HepG2 (cell line): ENCODE data around the gene ZNF764. TPM values are rescaled to one million over a fixed set of nuclear protein-coding genes. Genes with fewer than 3 reads are reported as not detected.

Source experiments
- ATAC-seq: fragments of 200-7000 bp; cut with Tn5 transposase; 3 replicates; pipeline ENCODE4 v1.9.1; 2020; ENCODE audit warnings: mild to moderate bottlenecking, moderate library complexity
- BruUV-seq: library from RNA; stranded (reverse); fragments of 400-500 nt; replicated peaks from 2 replicates; lab custom pipeline; 2021; lab: Mats Ljungman, UMichigan
- CTCF ChIA-PET: fragments of 300-600 bp; formaldehyde crosslinking; extraction: SDS; loops from one replicate; lab custom pipeline; 2021; ENCODE audit warnings: low total read pairs, inconsistent platforms, low intra/inter-chr PET ratio; lab: Yijun Ruan, JAX
- POLR2A ChIA-PET: fragments of 350-600 bp; sonication (Branson Sonifier 250); formaldehyde crosslinking; loops from one replicate; lab custom pipeline; 2020; ENCODE audit warnings: antibody characterized with exemption, inconsistent platforms; lab: Yijun Ruan, JAX
- DNase-seq: peaks from one replicate; pipeline ENCODE4 v3.0.0-alpha.2; 2015; ENCODE audit warnings: low spot score
- FAIRE-seq: peaks from 3 replicates; lab custom pipeline; 2011; peaks lifted over from hg19 to GRCh38; lab: Jason Lieb, UNC
- H2AFZ ChIP-seq: one replicate; pipeline ENCODE4 v1.6.1; 2011; ENCODE audit warnings: low read length, inconsistent platforms
- H3K27ac ChIP-seq: fragments of 300-600 bp; 3 replicates; pipeline ENCODE4 v1.8.0; 2011; ENCODE audit warnings: mixed run types, mild to moderate bottlenecking, mixed read lengths, low read length, inconsistent platforms; ENCODE audit not compliant: insufficient read depth; ENCODE audit errors: extremely low read length
- H3K27me3 ChIP-seq, 2 experiments: fragments of 200-600 bp in 1 of 2; 2 replicates in 1 of 2; 3 replicates in 1 of 2; pipeline versions ENCODE4 v1.6.0 to v1.8.0; 2011; ENCODE audit warnings: low read length in 2 of 2, mild to moderate bottlenecking in 2 of 2, moderate library complexity in 2 of 2, inconsistent platforms in 1 of 2; ENCODE audit not compliant: insufficient read depth in 2 of 2, control insufficient read depth in 1 of 2
- H3K36me3 ChIP-seq, 2 experiments: fragments of 200-600 bp in 1 of 2; replicated peaks in 1 of 2; 2 replicates in 1 of 2; 3 replicates in 1 of 2; pipeline versions ENCODE4 v1.5.1 to v1.8.0; 2011; ENCODE audit warnings: low read length in 2 of 2, inconsistent platforms in 1 of 2; ENCODE audit not compliant: insufficient read depth in 2 of 2, control insufficient read depth in 1 of 2
- H3K4me1 ChIP-seq: 2 replicates; pipeline ENCODE4 v1.5.1; 2012; ENCODE audit warnings: low read length, inconsistent platforms; ENCODE audit not compliant: insufficient read depth
- H3K4me2 ChIP-seq: 2 replicates; pipeline ENCODE4 v1.6.0; 2011; ENCODE audit warnings: low read depth, low read length, inconsistent platforms
- H3K4me3 ChIP-seq, 3 experiments: fragments of 200-600 bp in 1 of 3; sonication (generic), shearing (Covaris generic) in 1 of 3; replicated peaks in 1 of 3; 2 replicates each; pipeline ENCODE4 v1.5.1; 2011 to 2016; ENCODE audit warnings: low read length in 3 of 3, inconsistent platforms in 2 of 3, low read depth in 2 of 3, mild to moderate bottlenecking in 2 of 3, control low read depth in 1 of 3, mixed read lengths in 1 of 3; ENCODE audit not compliant: insufficient read depth in 1 of 3
- H3K79me2 ChIP-seq: one replicate; pipeline ENCODE4 v1.6.1; 2011; ENCODE audit warnings: low read length, inconsistent platforms; ENCODE audit not compliant: insufficient read depth
- H3K9ac ChIP-seq: 2 replicates; pipeline ENCODE4 v1.6.0; 2011; ENCODE audit warnings: mild to moderate bottlenecking, low read depth, low read length, inconsistent platforms; ENCODE audit not compliant: insufficient read depth
- H3K9me3 ChIP-seq: 2 replicates; pipeline ENCODE4 v1.5.1; 2012; ENCODE audit warnings: mild to moderate bottlenecking, low read length
- H4K20me1 ChIP-seq: 2 replicates; pipeline ENCODE4 v1.6.0; 2011; ENCODE audit warnings: inconsistent platforms, mild to moderate bottlenecking, low read length, moderate library complexity; ENCODE audit not compliant: insufficient read depth
- ATF7-NPFF ChIP-seq: sonication (generic); formaldehyde crosslinking; IDR thresholded peaks from 2 replicates; pipeline ENCODE4 v1.8.1; 2023; ENCODE audit warnings: mild to moderate bottlenecking, low read depth, missing genetic modification reagents, moderate library complexity
- KIAA2018 ChIP-seq: sonication (generic); formaldehyde crosslinking; IDR thresholded peaks from 2 replicates; pipeline ENCODE4 v1.5.0; 2020; ENCODE audit warnings: mild to moderate bottlenecking, missing genetic modification reagents, borderline replicate concordance
- MAZ ChIP-seq, 2 experiments: sonication (generic) in 1 of 2; formaldehyde crosslinking in 1 of 2; IDR thresholded peaks; 2 replicates each; pipeline versions ENCODE4 v1.5.0 to v1.6.1; 2012 to 2020; ENCODE audit warnings: low read depth in 2 of 2, mild to moderate bottlenecking in 2 of 2, borderline replicate concordance in 1 of 2, improper control_type of control experiment in 1 of 2, low read length in 1 of 2, missing genetic modification reagents in 1 of 2, moderate library complexity in 1 of 2
- MED1 ChIP-seq: sonication (generic); formaldehyde crosslinking; IDR thresholded peaks from 2 replicates; pipeline ENCODE4 v1.4.0; 2020; ENCODE audit warnings: missing genetic modification reagents
- MEIS1 ChIP-seq: sonication (generic); formaldehyde crosslinking; IDR thresholded peaks from 2 replicates; pipeline ENCODE4 v1.9.0; 2021; ENCODE audit warnings: mild to moderate bottlenecking, missing genetic modification reagents, moderate library complexity, borderline replicate concordance
- PHF20 ChIP-seq: sonication (generic); formaldehyde crosslinking; IDR thresholded peaks from 2 replicates; pipeline ENCODE4 v1.5.0; 2020; ENCODE audit warnings: mild to moderate bottlenecking, missing genetic modification reagents
- PHF8 ChIP-seq: sonication (generic); formaldehyde crosslinking; IDR thresholded peaks from 2 replicates; pipeline ENCODE4 v1.5.0; 2020; ENCODE audit warnings: missing genetic modification reagents
- SOX5 ChIP-seq: IDR thresholded peaks from 2 replicates; pipeline ENCODE4 v1.6.1; 2016; ENCODE audit warnings: borderline replicate concordance
- ZNF33A ChIP-seq: sonication (generic); formaldehyde crosslinking; IDR thresholded peaks from 2 replicates; pipeline ENCODE4 v1.5.1; 2020; ENCODE audit warnings: missing genetic modification reagents, mild to moderate bottlenecking, moderate library complexity, borderline replicate concordance
- ZNF383 ChIP-seq: sonication (generic); formaldehyde crosslinking; IDR thresholded peaks from 2 replicates; pipeline ENCODE4 v1.4.0; 2020; ENCODE audit warnings: missing genetic modification reagents, mild to moderate bottlenecking, borderline replicate concordance
- ZNF556 ChIP-seq: sonication (generic); formaldehyde crosslinking; IDR thresholded peaks from 2 replicates; pipeline ENCODE4 v1.4.0; 2020; ENCODE audit warnings: mild to moderate bottlenecking, missing genetic modification reagents, borderline replicate concordance
- WGBS: methylation state at CpG from one replicate; pipeline ENCODE4 v1.1.6; 2017; ENCODE audit warnings: low lambda C conversion rate; 5-methylcytosine and 5-hydroxymethylcytosine counted together
- in situ Hi-C: cut with HindIII; loops from 2 replicates; pipeline ENCODE4 v1.10.0; 2017; ENCODE audit warnings: low pct_unique_long_range_greater_than_20kb; ENCODE audit not compliant: extremely low pct_ligation_motif_present
- intact Hi-C: fragments of 100-400 bp; cut with micrococcal nuclease; formaldehyde crosslinking; loops from one replicate; pipeline ENCODE4 v1.10.0; 2022; ENCODE audit not compliant: unreplicated experiment
- polyA plus RNA-seq, 8 experiments: library from polyadenylated mRNA; depleted of rRNA in 3 of 8; stranded (reverse) in 7 of 8; unstranded in 1 of 8; fragments of >200 nt; fragmentation: Illumina TruSeq in 4 of 8; extraction: Trizol in 4 of 8; gene quantifications; 2 replicates each; pipeline versions ENCODE4 v1.2.1 to v1.2.3, GENCODE V29; 2011 to 2016; ENCODE audit warnings: low read depth in 4 of 8, missing spikeins in 1 of 8, mixed read lengths in 1 of 8; ENCODE audit not compliant: insufficient read depth in 1 of 8
- total RNA-seq, 5 experiments: library from RNA; depleted of rRNA; stranded (reverse); fragments of >200 nt; fragmentation: Illumina TruSeq; extraction: Trizol; gene quantifications; 2 replicates each; pipeline ENCODE4 v1.2.3, GENCODE V29; 2016; ENCODE audit warnings: low read depth in 1 of 5

Gene ZNF764
- total and polyA plus RNA-seq, 2 of the 13 experiments (the other 11 are each of a cell fraction or from before 2014, with no cell fraction given) = 4.1 to 9.1 TPM

- in situ Hi-C loops (no loop called here), intact Hi-C loops (loop anchor here (5.0 kb wide), 1 partner anchor 76 kb away; no protein-coding TSS in a partner anchor)
- 3% methylated on average over 10 of the region's 10 CpGs for WGBS
- H3K4me1 ChIP-seq = peaks cover 72% of the 10 kb centered on the region
- BruUV-seq = no TSS peak
- ATAC-seq = peak; percentile 43
- H3K9me3 ChIP-seq = no peaks in the 10 kb centered on the region
- H3K9ac ChIP-seq = peak overlapping the region; percentile 67
- H3K36me3 ChIP-seq = no peaks in the 10 kb centered on the region
- peak; percentile 21 for FAIRE-seq
- CTCF ChIA-PET = no interaction called here
- peak; percentile 47 for DNase-seq
- H3K79me2 ChIP-seq = no peaks in the 10 kb centered on the region
- no peak overlapping the region for H2AFZ ChIP-seq
- no peaks in the 10 kb centered on the region for H3K27me3 ChIP-seq
- H3K27ac ChIP-seq = peak overlapping the region; percentile 62
- no peaks in the 10 kb centered on the region for H4K20me1 ChIP-seq
- H3K4me3 ChIP-seq = peak overlapping the region; percentile 48 to 63 (median 58)
- peak overlapping the region; percentile 97 for H3K4me2 ChIP-seq
- POLR2A ChIA-PET = interaction anchor here (1.0 to 4.0 kb wide), 7 partner anchors 10 to 148 kb away, joined by 3 to 30 read pairs (median 6); partner anchors contain the start of genes DCTPP1, ZNF688, ZNF689 and ZNF764
- TF ChIP-seq MAZ (IDR thresholded peaks at IDR 0.05; ENCODE audit: borderline replicate concordance, low read depth, low read length) (no peak), MAZ (CRISPR knock-in tag; IDR thresholded peaks at IDR 0.05; ENCODE audit: low read depth) (0 out of 2 replicates have a peak, but pooled peaks have one; percentile 2), PHF8 (CRISPR knock-in tag) (no peak), ATF7-NPFF (CRISPR knock-in tag) (0 out of 2 replicates have a peak, but pooled peaks have one; percentile 46), ZNF556 (CRISPR knock-in tag) (0 out of 2 replicates have a peak, but pooled peaks have one; percentile 17), KIAA2018 (CRISPR knock-in tag) (no peak), ZNF33A (CRISPR knock-in tag) (0 out of 2 replicates have a peak, but pooled peaks have one; percentile 27), MEIS1 (0 out of 2 replicates have a peak, but pooled peaks have one; percentile 46), SOX5 (peak; percentile 25; the same call in 1 of the 2 replicates), ZNF383 (no peak), PHF20 (CRISPR knock-in tag) (no peak), MED1 (CRISPR knock-in tag) (peak; percentile 23; the same call in 1 of the 2 replicates)
Observed at GRCh38 chr16:30541502-30542329, 16.5 kb downstream of the ZNF764 start.
